GM12864 (cell line): Measurements from ENCODE around the gene HPCAL4.

Experiments used
- DNase-seq: peaks from one replicate; pipeline ENCODE4 v3.0.0-alpha.2; 2011; ENCODE audit warnings: low read depth
- H3K4me3 ChIP-seq: 2 replicates; pipeline ENCODE4 v1.5.1; 2011; ENCODE audit warnings: mild to moderate bottlenecking, low read depth, low read length, control low read depth
- CTCF ChIP-seq: IDR thresholded peaks from 2 replicates; pipeline ENCODE4 v1.5.1; 2011; ENCODE audit warnings: low read depth, mild to moderate bottlenecking, moderate library complexity, low read length, control low read depth, inconsistent platforms; ENCODE audit errors: missing control alignments

The HPCAL4 gene

DNA sequence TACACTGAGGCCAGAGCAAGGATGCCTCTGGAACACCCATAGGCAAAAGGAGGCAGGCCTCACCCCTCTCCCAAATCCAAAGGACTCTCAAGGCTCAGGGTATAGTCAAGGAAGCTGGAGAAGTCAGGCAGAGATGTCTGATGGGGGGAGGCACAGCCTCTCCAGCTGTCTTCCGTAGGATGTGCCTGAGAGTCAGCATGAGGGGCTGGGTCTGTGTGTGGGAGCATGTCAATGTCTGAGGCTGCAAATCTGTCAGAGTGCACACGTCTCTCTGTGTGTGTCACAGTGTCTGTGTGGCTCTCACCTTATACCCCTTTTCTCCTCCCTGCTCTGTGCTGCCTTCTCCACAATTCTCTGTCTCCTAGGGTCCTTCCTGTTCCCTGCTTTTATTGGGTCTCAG is 4.0 kb downstream of the HPCAL4 start:
- no peak overlapping the region for H3K4me3 ChIP-seq
- no peak for TF ChIP-seq CTCF
- no peak for DNase-seq

- DNase-seq, result no peak
- H3K4me3 ChIP-seq, result no peak overlapping the region
- TF ChIP-seq CTCF, result no peak
These were observed 6.2 kb downstream of the HPCAL4 start for GRCh38 chr1:39685071-39685470.

DNA sequence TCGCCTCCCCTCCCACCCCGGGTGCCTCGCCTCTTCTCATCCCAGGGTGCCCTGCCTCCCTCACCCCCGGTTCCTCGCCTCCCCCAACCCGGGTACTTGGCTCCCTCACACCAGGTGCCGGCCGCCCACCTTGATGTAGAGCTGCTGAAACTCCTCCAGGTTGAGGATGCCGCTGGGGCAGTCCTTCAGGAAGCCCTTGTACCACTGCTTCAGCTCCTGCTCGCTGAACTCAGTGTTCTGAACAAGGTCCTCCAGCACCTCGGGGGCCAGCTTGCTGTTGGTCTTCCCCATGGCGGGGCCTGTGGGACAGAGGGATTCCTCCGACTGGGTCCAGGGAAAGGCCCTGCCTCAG is 6.9 kb downstream of the HPCAL4 start:
- no peak for DNase-seq
- TF ChIP-seq CTCF, result no peak
- no peak overlapping the region for H3K4me3 ChIP-seq

DNA sequence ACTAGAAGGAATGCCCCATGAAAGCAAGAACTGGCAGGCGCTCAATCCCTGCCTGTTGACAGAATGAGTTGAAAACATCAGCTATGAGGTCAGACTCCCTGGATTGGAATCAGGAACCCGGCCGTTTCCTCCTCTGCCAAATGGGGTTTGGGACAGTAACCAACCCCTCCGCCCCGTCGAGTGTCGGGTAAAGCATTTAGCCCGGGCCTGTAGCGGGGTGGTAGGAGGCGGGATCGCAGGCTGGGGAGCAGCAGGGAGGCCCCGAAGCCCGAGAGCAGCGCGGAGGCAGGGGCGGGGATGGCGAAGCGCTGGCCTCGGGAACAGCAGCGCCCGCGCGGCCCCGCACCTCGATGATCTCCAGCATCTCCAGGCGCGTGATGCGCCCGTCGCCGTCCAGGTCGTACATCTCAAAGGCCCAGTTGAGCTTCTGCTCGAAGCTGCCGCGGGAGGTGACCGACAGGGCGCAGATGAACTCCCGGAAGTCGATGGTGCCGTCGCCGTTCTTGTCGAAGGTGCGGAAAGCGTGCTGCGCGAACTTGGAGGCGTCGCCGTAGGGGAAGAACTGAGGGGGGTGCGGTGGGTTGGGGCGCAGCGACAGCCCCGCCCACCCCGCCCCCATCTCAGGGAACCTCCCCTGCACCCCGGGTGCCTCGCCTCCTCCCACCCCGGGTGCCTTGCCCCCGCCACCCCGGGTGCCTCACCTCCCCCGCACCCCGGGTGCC is 7.5 kb downstream of the HPCAL4 start:
- TF ChIP-seq CTCF, result no peak
- no peak overlapping the region for H3K4me3 ChIP-seq
- no peak for DNase-seq

GRCh38 chr1:39681999-39682398 is 9.2 kb downstream of the HPCAL4 start:
- no peak for DNase-seq
- no peak overlapping the region for H3K4me3 ChIP-seq
- TF ChIP-seq CTCF, result no peak

DNA sequence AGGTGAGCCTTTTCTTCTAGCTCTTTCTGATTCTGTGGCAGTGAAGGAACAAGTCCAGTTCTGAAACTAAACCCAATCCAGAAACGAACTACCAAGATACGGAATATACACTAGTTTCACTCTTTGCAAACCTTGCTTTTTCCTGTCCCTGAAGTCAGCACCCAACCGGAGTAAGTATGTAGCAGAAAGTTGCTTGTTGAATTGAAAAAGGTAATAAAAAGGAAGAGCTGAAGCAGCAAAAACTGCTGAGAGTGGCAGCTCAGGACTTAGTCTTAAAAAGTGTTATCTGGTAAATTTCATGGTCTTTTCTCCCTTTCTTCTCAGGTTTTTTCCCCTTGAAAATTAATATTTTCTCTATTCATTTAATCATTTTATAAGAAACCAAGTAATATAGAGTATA is 9.9 kb downstream of the HPCAL4 start:
- no peak for TF ChIP-seq CTCF
- DNase-seq, result no peak
- H3K4me3 ChIP-seq, result no peak overlapping the region

DNA sequence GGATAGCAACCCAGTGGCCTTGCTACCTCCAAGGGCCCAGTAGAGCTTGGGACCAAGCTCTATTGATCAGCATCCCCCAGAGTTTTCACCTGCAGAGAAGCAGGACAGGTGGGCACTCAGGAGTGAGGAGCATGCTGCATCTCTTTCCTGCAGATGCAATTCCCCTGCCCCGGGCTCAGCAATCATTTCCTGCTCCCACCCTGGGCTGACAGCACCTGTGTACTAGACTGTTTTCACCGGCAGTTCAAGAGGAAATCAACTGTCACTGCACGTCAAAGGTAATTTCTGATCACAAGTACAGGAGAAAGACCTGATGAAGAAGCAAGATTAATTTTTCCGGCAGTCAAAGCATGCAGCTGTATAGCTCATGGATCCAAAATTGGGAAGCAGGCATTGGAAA is 10.5 kb downstream of the HPCAL4 start:
- no peak for DNase-seq
- no peak overlapping the region for H3K4me3 ChIP-seq
- no peak for TF ChIP-seq CTCF
